ENCODE results near the gene HOXB3. TPM values are rescaled to one million over a fixed set of nuclear protein-coding genes. Genes with fewer than 3 reads are reported as not detected.
A peak's percentile ranks its signal among the peaks of the same experiment; 100 is the strongest.

The HOXB3 gene
- total RNA-seq, 1 experiment from 2014 or later, result 6.8 TPM

DNA sequence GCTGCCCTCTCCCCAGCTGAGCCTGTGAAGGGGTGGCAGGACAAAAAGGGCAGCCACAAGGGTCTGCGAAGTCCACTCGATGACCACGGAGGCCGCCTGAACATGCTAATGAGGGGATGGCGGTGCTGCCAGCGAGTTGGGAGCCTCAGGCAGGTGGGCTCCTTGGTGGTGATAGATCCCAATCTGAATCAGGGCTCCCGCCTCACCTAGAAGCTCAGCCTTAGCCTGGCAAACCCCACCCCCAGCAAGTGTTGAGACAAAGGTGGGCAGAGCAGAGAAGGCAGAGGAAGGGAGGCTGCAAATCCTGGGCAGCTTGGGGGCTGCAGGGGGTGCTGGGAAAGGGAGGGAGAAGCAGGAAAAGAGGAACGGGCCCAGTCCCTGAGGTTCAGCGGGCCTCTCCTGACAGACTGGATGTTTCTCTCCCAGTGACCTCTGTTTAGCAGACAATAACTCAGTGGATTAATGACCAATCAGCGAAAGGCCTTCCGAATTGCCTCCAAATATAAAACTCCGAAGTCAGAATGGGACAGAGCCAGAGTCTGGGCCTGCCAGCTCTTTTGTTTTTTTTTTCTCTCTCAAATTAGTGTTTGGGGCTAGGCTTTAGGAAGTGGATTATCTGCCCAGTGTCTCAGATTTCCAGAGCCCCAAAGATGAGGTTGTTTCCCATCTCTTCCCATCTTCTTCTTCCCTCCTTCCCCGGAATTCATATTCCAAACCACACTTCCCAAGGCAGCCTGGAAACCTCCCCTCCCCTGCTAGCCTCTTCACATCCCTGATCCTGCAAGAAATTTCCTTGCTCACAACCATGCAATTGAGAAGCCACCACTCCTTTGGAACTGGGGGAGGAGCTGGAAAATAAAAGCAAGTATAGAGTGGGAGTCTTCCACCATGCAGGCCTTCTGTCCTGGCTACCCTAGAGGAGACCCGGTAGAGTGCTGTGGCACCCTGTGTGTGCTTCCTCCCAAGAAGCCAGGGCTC, 29.9 kb downstream of the HOXB3 start:
- no peak overlapping the region for H3K4me3 ChIP-seq (ENCODE audit: insufficient read depth, low read depth, low read length)
- peak; percentile 61 for DNase-seq
- H3K36me3 ChIP-seq (replicated peaks; ENCODE audit: control insufficient read depth, insufficient read depth, low read length), result no peaks in the 10 kb centered on the region
- peaks cover 99% of the 10 kb centered on the region for H3K27me3 ChIP-seq (ENCODE audit: control insufficient read depth, insufficient read depth, low read length)

DNA sequence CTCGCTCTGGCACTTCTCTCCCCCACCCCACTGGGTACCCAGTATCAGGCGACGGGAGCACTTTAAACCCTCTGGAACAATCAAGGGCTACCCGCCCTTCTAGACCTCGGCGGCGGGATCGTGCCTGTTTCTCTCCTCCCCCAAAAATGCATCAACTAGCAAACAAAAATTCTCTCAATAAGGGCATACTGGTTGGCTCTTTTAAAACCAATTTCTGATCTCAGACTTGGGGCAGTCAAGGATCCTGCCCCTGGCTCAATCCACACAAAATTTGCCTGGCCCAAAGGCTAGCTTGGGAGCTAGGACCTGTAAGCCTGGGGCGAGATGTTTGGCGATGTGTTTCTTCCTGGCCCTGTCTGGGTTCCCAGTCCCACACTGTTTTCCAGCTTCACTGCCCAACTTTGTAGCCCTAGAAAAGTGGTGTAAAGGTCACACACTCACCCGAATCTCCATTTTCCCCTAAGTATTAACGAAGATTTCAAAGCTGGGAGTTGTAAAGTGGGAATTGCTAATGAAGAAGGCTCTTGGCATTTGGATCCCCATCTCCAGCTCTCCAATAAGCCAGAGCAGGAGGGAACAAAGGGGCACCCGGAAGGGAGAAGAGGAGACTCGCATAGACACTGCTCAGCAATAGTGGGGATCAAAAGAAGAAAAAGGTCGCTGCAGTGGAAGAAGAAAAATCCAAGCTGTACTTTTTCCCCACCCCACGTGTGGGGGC, 30.8 kb downstream of the HOXB3 start:
- H3K4me3 ChIP-seq (ENCODE audit: insufficient read depth, low read depth, low read length), result no peak overlapping the region

DNA sequence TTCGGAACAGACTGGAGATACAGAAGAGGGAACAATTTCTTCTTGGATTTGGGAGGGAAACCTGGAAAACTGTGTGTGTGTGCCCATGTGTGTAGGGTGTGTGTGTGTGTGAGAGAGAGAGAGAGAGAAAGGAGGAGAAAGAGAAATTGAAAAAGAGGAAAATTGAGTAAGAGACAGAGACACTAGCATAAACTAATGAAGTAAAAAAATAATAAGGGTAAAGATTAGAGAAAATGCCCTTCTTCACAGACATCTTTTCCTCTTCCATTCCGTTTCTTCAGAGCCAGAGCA, 31.3 kb downstream of the HOXB3 start:
- DNase-seq, result no peak
- Histone ChIP-seq H3K4me3 (ENCODE audit: insufficient read depth, low read depth, low read length) (no peak overlapping the region), H3K36me3 (replicated peaks; ENCODE audit: control insufficient read depth, insufficient read depth, low read length) (no peaks in the 10 kb centered on the region), H3K27me3 (ENCODE audit: control insufficient read depth, insufficient read depth, low read length) (peaks cover 99% of the 10 kb centered on the region)

More for the DNA sequence above, 30.8 kb downstream of the HOXB3 start:
- Histone ChIP-seq H3K36me3 (replicated peaks; ENCODE audit: control insufficient read depth, insufficient read depth, low read length) (no peaks in the 10 kb centered on the region), H3K27me3 (ENCODE audit: control insufficient read depth, insufficient read depth, low read length) (peaks cover 99% of the 10 kb centered on the region)
- DNase-seq, result no peak

DNA sequence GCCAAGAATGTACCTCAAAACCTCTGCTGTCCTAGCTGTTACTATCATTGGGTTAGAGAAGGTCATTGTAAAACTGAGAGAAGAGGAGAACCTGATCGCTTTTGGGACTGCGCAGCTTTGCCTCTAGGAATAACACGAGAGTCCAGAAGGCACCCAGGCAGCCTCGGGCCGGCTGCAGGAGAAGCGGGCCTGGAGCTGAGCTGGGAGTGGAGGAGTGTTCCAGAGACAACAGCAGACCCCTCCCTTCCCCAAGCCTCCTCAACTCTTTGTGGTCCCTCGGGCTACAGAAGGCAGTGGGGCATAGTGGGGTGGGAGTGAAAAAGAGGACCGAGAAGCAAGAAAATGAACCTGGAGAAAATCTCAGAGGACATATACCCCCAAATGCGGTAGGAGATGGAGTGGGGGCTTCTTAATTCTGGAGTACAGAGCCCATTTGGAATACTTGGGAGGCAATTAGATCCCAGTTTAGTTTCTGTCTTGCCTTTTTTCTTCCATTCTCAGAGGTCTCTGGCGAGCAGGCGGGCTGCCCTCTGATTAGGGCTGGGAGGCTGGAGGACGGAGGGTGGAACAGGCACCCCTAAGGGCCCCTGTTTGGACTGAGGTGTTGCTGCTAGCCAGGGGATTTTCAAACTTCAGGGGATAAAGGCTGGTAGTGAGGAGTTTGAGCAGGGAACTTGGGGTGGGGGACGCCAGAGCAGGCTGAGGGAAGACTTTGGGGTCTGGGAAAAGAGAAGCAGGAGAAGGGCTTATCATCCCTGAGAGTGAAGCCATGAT, 31.8 kb downstream of the HOXB3 start:
- Histone ChIP-seq H3K27me3 (ENCODE audit: control insufficient read depth, insufficient read depth, low read length) (peaks cover 99% of the 10 kb centered on the region), H3K36me3 (replicated peaks; ENCODE audit: control insufficient read depth, insufficient read depth, low read length) (no peaks in the 10 kb centered on the region), H3K4me3 (ENCODE audit: insufficient read depth, low read depth, low read length) (no peak overlapping the region)
- no peak for DNase-seq

DNA sequence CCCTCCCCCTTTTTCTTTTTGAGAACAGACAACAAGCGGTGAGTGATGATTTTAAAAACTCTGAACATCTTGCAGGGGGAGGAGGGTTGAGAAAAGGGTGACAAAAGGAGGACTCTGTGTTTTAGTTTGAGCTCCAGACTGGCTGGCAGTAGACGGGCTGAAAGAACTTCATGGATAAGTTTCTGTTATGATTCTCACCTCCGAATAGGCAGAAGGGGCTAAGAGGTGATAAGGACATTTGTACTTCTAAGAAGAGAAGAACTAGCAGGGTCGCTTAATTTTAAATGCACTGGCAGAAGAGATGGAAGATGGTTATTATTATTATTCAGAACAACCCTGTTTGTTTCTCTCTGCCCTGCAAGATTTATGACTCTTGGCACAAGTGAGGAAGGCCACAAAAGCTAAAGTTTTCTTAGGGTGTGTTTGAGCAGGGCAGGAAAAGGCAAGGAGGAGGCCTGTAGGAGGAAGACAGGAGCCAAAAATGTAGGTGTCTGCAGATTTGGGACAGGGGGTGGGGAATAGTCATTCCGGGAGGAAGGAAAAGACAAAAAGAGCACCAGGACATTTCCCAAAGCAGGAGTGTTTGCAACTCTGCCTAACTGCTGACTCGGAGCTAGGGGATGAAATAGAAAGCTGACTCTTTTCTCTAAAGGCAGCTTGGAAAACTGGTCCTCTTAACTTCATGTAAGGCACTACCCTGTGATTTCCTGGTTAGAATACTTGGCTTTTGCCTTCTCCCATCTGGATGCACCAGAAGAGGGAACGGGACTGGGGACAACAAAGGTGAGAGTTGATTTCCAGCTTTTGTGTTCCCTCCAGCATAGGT, 33.3 kb downstream of the HOXB3 start:
- Histone ChIP-seq H3K27me3 (ENCODE audit: control insufficient read depth, insufficient read depth, low read length) (peaks cover 99% of the 10 kb centered on the region), H3K4me3 (ENCODE audit: insufficient read depth, low read depth, low read length) (no peak overlapping the region), H3K36me3 (replicated peaks; ENCODE audit: control insufficient read depth, insufficient read depth, low read length) (no peaks in the 10 kb centered on the region)
- DNase-seq, result no peak

DNA sequence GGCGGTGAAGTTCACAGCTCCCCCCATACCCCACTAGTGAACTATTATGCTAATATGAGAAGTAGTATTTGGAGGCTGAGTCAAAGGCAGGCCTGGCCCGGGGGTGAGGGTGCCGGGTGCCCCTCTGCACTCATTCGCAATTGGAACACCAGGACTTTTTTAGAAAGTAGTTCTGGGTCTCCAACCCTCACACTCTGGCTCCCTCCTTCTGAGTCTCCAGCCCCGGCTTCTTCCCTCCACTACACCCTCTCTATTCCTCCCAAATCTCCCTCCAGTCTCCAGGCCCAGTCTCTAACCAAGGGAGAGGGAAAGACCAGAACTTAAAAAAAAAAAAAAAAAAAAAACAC, 33.8 kb downstream of the HOXB3 start:
- no peak overlapping the region for H3K4me3 ChIP-seq (ENCODE audit: insufficient read depth, low read depth, low read length)
- no peak for DNase-seq
- H3K27me3 ChIP-seq (ENCODE audit: control insufficient read depth, insufficient read depth, low read length), result peaks cover 99% of the 10 kb centered on the region

DNA sequence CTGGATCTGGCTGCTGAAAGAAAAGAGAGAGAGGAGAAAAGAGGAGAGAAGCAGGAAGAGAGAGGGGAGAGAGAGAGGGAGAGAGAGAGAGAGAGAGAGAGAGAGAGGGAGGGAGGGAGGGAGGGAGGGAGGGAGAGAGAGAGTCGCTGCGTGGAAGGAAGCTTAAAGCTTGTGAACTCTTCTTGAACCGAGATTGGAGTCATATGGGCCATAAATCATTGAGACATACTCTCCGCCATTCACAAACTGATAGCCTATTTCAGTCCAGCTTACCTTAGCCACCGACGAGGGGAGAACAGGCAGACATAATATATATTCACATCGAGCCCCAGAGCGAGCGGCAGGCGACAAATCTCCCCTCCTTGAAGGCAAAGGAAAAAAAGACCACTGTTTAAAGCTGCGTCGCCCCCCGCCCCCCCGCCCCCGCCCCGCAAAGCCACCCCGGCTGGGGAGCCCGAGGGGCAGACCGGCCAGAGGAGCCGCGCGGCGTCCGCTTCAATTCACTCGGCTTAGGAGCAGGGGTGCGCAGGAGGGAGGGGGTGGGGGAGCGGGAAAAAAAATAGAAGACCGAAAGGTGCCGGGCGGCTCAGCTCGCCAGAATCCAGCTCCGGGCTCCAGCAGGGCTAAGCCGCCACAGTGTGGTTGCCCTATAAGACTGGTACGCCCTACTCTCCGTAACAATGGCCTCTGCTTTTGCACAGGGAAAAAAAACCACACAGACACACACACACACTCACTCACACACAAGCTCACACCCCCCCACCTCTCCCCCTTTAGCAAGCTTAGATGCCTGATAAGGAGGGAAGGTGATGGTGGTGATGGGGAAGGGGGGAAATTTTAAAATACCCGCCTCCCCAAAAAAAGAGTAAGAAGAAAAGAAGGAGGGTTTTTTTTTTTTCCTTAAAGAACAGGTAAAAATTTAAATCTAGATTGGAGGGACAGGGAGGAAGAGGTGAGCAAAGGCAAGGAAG, 34.5 kb downstream of the HOXB3 start:
- Histone ChIP-seq H3K4me3 (ENCODE audit: insufficient read depth, low read depth, low read length) (peak overlapping the region; percentile 37; the same call in 1 of the 2 replicates), H3K36me3 (replicated peaks; ENCODE audit: control insufficient read depth, insufficient read depth, low read length) (no peaks in the 10 kb centered on the region), H3K27me3 (ENCODE audit: control insufficient read depth, insufficient read depth, low read length) (peaks cover 99% of the 10 kb centered on the region)
- DNase-seq, result peak; percentile 89

More for the DNA sequence above, 33.8 kb downstream of the HOXB3 start:
- H3K36me3 ChIP-seq (replicated peaks; ENCODE audit: control insufficient read depth, insufficient read depth, low read length), result no peaks in the 10 kb centered on the region

DNA sequence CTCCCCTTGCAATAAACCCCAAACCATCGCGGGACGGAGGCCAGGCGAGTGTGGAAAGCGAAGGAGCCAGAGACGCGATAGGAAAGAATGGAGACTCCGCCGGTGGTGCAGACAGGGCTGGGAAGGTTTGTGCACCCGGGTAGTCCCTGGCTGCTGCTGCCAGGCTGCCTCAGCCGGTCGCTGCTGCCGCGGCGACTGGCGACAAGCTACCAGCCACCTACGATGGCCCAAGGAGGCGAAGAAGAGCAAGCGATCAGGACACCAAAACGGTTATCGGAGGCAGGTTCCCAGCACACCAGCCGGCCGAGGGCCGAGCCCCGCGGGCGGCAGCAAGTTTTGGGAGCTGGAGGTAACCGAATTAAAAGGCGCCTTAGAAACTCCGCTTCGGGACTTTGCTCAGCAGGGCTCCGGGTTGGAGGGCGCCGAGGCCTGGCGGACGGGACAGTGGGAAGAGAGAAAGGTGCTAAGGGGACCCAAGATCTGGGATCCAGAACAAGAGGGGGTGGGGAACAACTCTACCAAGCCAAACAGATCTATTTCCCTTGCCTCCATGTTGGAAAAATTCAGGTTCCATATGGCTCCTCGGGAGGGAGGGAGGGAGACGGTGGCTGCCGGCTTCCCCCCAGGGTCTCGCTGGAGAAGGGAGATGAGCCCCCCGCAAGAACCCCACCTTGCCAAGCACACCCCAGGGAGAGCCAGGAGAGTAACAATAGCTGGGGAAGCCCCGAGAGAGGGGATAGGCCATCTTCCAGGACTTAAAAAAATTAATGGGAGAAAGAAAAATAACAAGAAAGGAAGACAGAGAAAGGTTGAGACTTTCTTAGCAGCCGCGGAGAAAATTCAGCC, 35.4 kb downstream of the HOXB3 start:
- Histone ChIP-seq H3K36me3 (replicated peaks; ENCODE audit: control insufficient read depth, insufficient read depth, low read length) (no peaks in the 10 kb centered on the region), H3K27me3 (ENCODE audit: control insufficient read depth, insufficient read depth, low read length) (peaks cover 99% of the 10 kb centered on the region), H3K4me3 (ENCODE audit: insufficient read depth, low read depth, low read length) (peak overlapping the region; percentile 37; the same call in 1 of the 2 replicates)
- peak; percentile 80 for DNase-seq

DNA sequence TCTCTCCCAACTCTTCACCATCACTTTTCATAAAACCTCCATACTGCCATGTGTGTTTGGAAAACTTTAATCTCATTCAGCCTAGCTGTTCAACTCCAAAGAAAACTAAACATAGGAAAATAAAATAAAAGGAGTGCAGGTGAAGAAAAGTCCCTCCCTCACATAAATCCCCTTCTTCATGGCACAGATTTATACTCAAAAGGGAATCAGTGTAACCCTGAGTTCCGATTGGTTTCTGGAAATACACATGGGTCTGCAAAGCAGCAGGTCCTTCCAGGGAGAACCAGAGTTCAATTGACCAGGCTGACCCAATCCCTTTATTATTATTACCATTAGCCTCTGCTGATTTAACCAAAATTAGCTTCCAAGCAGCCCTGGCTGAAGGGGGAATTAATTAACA, 36.2 kb downstream of the HOXB3 start:
- Histone ChIP-seq H3K36me3 (replicated peaks; ENCODE audit: control insufficient read depth, insufficient read depth, low read length) (no peaks in the 10 kb centered on the region), H3K27me3 (ENCODE audit: control insufficient read depth, insufficient read depth, low read length) (peaks cover 94% of the 10 kb centered on the region), H3K4me3 (ENCODE audit: insufficient read depth, low read depth, low read length) (no peak overlapping the region)
- no peak for DNase-seq

DNA sequence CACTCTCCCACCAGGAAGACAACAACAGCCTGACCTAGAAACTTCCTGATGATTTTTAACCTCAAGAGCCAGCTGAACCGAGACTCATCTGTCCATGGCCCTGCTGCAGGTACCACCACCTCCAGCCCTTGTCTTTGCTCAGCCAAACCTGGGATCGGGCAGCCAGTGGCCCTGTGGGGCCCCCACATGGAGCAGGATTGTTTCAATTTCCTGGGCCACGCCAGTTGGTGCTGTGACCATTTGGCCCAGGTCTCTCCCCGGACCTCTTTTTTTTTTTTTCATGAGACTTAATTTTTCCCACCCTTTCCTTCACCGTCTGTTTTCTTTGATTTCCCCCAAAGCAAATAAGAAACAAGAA, 36.9 kb downstream of the HOXB3 start:
- DNase-seq, result no peak
- Histone ChIP-seq H3K36me3 (replicated peaks; ENCODE audit: control insufficient read depth, insufficient read depth, low read length) (no peaks in the 10 kb centered on the region), H3K27me3 (ENCODE audit: control insufficient read depth, insufficient read depth, low read length) (peaks cover 87% of the 10 kb centered on the region), H3K4me3 (ENCODE audit: insufficient read depth, low read depth, low read length) (no peak overlapping the region)

DNA sequence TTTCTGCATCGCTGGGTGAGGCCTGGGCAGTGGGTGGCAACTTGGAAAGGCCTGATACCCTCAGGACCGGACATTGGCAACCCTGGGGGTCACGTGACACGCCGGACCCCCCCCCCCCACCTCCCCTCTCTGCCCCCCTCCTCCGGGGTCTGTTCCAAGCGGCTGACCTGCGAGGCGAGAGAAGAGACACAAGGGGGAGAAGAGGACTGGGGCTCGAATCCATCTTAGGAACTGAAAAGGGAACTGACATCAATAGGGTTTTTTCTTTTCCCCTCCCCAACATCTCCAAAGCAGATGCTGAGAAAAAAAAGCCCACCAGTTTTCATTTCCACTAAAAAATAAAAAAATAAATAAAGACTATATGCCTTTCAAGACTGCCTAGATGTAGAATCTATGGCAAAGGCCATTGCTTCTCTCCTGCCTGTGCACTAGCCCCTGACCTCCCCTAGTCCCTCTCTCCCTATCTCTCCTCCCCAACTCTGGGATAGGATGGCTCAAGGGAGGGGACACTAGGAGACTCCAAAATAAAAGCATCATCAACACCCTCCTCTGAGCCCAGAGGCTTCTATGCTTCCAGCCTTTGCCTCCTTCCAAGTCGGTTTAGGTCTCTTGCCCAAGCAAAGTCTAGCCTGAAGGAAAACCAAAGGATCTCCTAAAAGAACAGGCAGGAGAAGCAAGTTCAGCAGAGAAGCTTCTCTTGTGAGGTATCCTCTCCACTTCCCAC, 37.4 kb downstream of the HOXB3 start:
- Histone ChIP-seq H3K27me3 (ENCODE audit: control insufficient read depth, insufficient read depth, low read length) (peaks cover 86% of the 10 kb centered on the region), H3K36me3 (replicated peaks; ENCODE audit: control insufficient read depth, insufficient read depth, low read length) (no peaks in the 10 kb centered on the region), H3K4me3 (ENCODE audit: insufficient read depth, low read depth, low read length) (peak overlapping the region; percentile 9; the same call in 1 of the 2 replicates)
- peak; percentile 84 for DNase-seq
